ENCODE measurements around the gene RAPGEF5.

DNA sequence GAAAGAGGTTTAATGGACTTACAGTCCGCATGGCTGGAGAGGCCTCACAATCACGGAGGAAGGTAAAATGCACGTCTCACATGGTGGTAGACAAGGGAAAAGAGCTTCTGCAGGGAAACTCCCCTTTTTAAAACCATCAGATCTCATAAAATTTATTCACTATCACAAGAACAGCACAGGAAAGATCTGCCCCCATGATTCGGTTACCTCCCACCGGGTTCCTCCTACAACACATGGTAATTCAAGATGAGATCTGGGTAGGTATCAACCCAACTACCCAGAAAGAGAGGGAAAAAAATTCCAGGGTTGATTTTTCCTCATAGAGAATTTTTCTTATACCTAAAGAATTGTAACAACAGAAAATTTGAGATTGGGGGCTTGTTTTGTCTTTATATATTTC lies 13.9 kb downstream of the RAPGEF5 start:
- TF ChIP-seq POLR2A (IDR thresholded peaks at IDR 0.05) = no peak
- no peak for TF ChIP-seq CTCF (IDR thresholded peaks at IDR 0.05)
